ENCODE results near the gene C1orf53. TPM values are rescaled to one million over a fixed set of nuclear protein-coding genes. Genes with fewer than 3 reads are reported as not detected.

The C1orf53 gene
- total and polyA plus RNA-seq, 2 donors (not counting 1 experiment from before 2014, with no cell fraction given) = 0.24 TPM; not detected in 1

DNA sequence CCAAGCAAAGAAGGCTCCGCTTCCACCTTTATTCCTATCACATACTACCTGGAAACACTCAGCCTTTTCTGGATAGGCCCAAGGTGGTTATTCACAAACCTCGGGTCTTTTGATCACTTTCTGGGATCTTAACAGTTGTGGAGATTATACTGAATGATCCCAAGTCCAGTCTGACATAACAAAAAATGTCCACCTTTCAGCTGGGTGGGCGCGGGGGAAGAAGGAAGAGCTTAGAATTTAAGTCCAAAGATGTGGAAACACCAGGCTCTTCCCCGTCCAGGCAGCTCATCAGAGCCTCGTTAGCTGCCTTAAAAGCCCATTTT is 338 bp upstream of the C1orf53 start:
- Mint-ChIP-seq H3K27me3 (peaks cover 52% of the 10 kb centered on the region), H3K27ac (peak overlapping the region; percentile 54), H3K4me3 (peak overlapping the region; percentile 98), H3K9me3 (ENCODE audit: insufficient read depth) (no peaks in the 10 kb centered on the region), H3K4me1 (peaks cover 17% of the 10 kb centered on the region)
- TF ChIP-seq CTCF (IDR thresholded peaks at IDR 0.05) = no peak
- no peak for TF ChIP-seq EZH2 (IDR thresholded peaks at IDR 0.05; ENCODE audit: borderline replicate concordance, insufficient read depth, low read depth, low read length, poor library complexity, severe bottlenecking)
- Histone ChIP-seq H4K20me1 (ENCODE audit: control insufficient read depth, insufficient read depth, low read length, poor library complexity, severe bottlenecking) (no peaks in the 10 kb centered on the region), H3K4me2 (replicated peaks; ENCODE audit: low read depth, low read length, poor library complexity, severe bottlenecking) (peak overlapping the region; percentile 86), H3K27me3 (replicated peaks in 1 of 4; ENCODE audit: control extremely low read depth in 1 of 4, control insufficient read depth in 3 of 4, insufficient read depth in 4 of 4, low read length in 3 of 4) (peaks cover 0 to 39% (median 31%) of the 10 kb centered on the region in 4 experiments), H3K36me3 (replicated peaks in 1 of 2; ENCODE audit: control extremely low read depth in 1 of 2, control insufficient read depth in 1 of 2, extremely low read depth in 1 of 2, insufficient read depth in 2 of 2, low read length in 1 of 2) (no peaks in the 10 kb centered on the region), H3K4me1 (ENCODE audit: control insufficient read depth in 2 of 2, insufficient read depth in 2 of 2, low read length in 2 of 2) (peaks cover 13 to 17% of the 10 kb centered on the region in 2 donors), H3K79me2 (ENCODE audit: control insufficient read depth, insufficient read depth, low read length) (no peaks in the 10 kb centered on the region), H2AFZ (ENCODE audit: insufficient read depth, low read depth, low read length, poor library complexity, severe bottlenecking) (peak overlapping the region; percentile 98), H3K9me3 (ENCODE audit: control extremely low read depth in 1 of 3, control insufficient read depth in 2 of 3, insufficient read depth in 1 of 3, low read length in 2 of 3) (no peaks in the 10 kb centered on the region), H3K27ac (ENCODE audit: low read length in 2 of 2) (peak overlapping the region in 1 of 2 donors; percentile 61), H3K9ac (ENCODE audit: low read length) (peak overlapping the region; percentile 82), H3K4me3 (ENCODE audit: control extremely low read depth in 1 of 5, extremely low read depth in 1 of 5, insufficient read depth in 1 of 5, low read depth in 2 of 5, low read length in 4 of 5) (peak overlapping the region in 4 of 5 experiments; percentile 59 to 84 (median 76))
- ATAC-seq (ENCODE audit: low read depth) = no peak
- intact Hi-C loops (cut with micrococcal nuclease) = loop anchor here (2.0 to 10.0 kb wide), 3 partner anchors 125 to 757 kb away; partner anchors contain the start of genes ASPM and NEK7
- 10% methylated on average over 5 of the region's 6 CpGs for WGBS (ENCODE audit: insufficient coverage)
- CTCF ChIA-PET = interaction anchor here (1.1 to 2.9 kb wide), 6 partner anchors 9 to 288 kb away, joined by 4 to 15 read pairs (median 8); no protein-coding TSS in a partner anchor
- no peak for DNase-seq
- POLR2A ChIA-PET = interaction anchor here (1.6 kb wide), 1 partner anchor 13 kb away, joined by 7 read pairs; no protein-coding TSS in a partner anchor

DNA sequence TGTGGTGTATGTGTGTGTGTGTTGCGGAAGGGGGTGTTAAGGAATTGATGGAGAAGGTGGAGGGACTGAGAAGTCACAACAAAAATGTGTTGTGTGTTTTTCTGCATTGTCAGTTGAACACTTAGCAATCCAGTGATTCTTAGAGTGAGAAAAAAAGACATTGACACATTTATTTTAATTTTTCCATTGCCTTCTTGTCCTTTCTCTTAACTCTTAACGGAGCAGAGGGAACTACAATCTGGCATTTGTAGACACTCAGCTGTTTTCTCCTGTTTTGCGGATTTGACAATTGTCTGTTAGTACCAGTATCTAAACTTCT is 725 bp downstream of the C1orf53 start:
- Histone ChIP-seq H3K27ac (ENCODE audit: low read length in 2 of 2) (no peak overlapping the region), H2AFZ (ENCODE audit: insufficient read depth, low read depth, low read length, poor library complexity, severe bottlenecking) (peak overlapping the region; percentile 98), H3K4me2 (replicated peaks; ENCODE audit: low read depth, low read length, poor library complexity, severe bottlenecking) (peak overlapping the region; percentile 86), H3K79me2 (ENCODE audit: control insufficient read depth, insufficient read depth, low read length) (no peaks in the 10 kb centered on the region), H3K4me3 (ENCODE audit: control extremely low read depth in 1 of 5, extremely low read depth in 1 of 5, insufficient read depth in 1 of 5, low read depth in 2 of 5, low read length in 4 of 5) (peak overlapping the region; percentile 59 to 84 (median 77)), H4K20me1 (ENCODE audit: control insufficient read depth, insufficient read depth, low read length, poor library complexity, severe bottlenecking) (no peaks in the 10 kb centered on the region), H3K27me3 (replicated peaks in 1 of 4; ENCODE audit: control extremely low read depth in 1 of 4, control insufficient read depth in 3 of 4, insufficient read depth in 4 of 4, low read length in 3 of 4) (peaks cover 4 to 46% (median 39%) of the 10 kb centered on the region in 4 experiments), H3K36me3 (replicated peaks in 1 of 2; ENCODE audit: control extremely low read depth in 1 of 2, control insufficient read depth in 1 of 2, extremely low read depth in 1 of 2, insufficient read depth in 2 of 2, low read length in 1 of 2) (no peaks in the 10 kb centered on the region), H3K4me1 (ENCODE audit: control insufficient read depth in 2 of 2, insufficient read depth in 2 of 2, low read length in 2 of 2) (peaks cover 13 to 17% of the 10 kb centered on the region in 2 donors), H3K9me3 (ENCODE audit: control extremely low read depth in 1 of 3, control insufficient read depth in 2 of 3, insufficient read depth in 1 of 3, low read length in 2 of 3) (no peaks in the 10 kb centered on the region), H3K9ac (ENCODE audit: low read length) (peak overlapping the region; percentile 82)
- CTCF ChIA-PET = interaction anchor here (1.1 to 2.9 kb wide), 8 partner anchors 8 to 289 kb away, joined by 4 to 15 read pairs (median 8); no protein-coding TSS in a partner anchor
- peak overlapping the region; percentile 98 for H3K4me3 Mint-ChIP-seq
- H3K27me3 Mint-ChIP-seq = peaks cover 51% of the 10 kb centered on the region
- POLR2A ChIA-PET = interaction anchor here (0.6 to 1.6 kb wide), 2 partner anchors 12 to 14 kb away, joined by 7 to 10 read pairs; partner anchors contain the start of gene LHX9
- 12% methylated on average over 3 of the region's 3 CpGs for WGBS (ENCODE audit: insufficient coverage)
- H3K27ac Mint-ChIP-seq = peak overlapping the region; percentile 90
- no peaks in the 10 kb centered on the region for H3K9me3 Mint-ChIP-seq (ENCODE audit: insufficient read depth)
- DNase-seq (no peak), ATAC-seq (ENCODE audit: low read depth) (no peak)
- H3K4me1 Mint-ChIP-seq = peaks cover 17% of the 10 kb centered on the region
- intact Hi-C loops (cut with micrococcal nuclease) = loop anchor here (2.0 to 10.0 kb wide), 3 partner anchors 126 to 758 kb away; partner anchors contain the start of genes ASPM and NEK7
- no peak for TF ChIP-seq EZH2 (IDR thresholded peaks at IDR 0.05; ENCODE audit: borderline replicate concordance, insufficient read depth, low read depth, low read length, poor library complexity, severe bottlenecking)
- no peak for TF ChIP-seq CTCF (IDR thresholded peaks at IDR 0.05)

Data from B cell (primary cell).